K562 (cell line): ENCODE measurements around the gene PAXIP1. TPM values are rescaled to one million over a fixed set of nuclear protein-coding genes. Genes with fewer than 3 reads are reported as not detected.

ENCODE experiments used
- ATAC-seq: fragments of 200-7000 bp; cut with Tn5 transposase; 3 replicates; pipeline ENCODE4 v1.9.1; 2020; ENCODE audit warnings: moderate library complexity
- BruUV-seq: library from RNA; stranded (reverse); fragments of 400-500 nt; replicated peaks from 2 replicates; lab custom pipeline; 2021; lab: Mats Ljungman, UMichigan
- CTCF ChIA-PET: fragments of 300-600 bp; formaldehyde crosslinking; extraction: SDS; loops from one replicate; lab custom pipeline; 2021; ENCODE audit warnings: low intra/inter-chr PET ratio; lab: Yijun Ruan, JAX
- POLR2A ChIA-PET: fragments of 300-600, 350-650 bp; sonication (Branson Sonifier 250); formaldehyde crosslinking; extraction: SDS; loops from one replicate; lab custom pipeline; 2021; ENCODE audit warnings: antibody characterized with exemption, inconsistent platforms; lab: Yijun Ruan, JAX
- DNase-seq, 4 experiments: peaks; one replicate each; pipeline versions ENCODE4 v3.0.0 to v3.0.0-alpha.2; 2011 to 2018; ENCODE audit warnings: low spot score in 3 of 4, mixed read lengths in 3 of 4; ENCODE audit errors: extremely low read depth in 1 of 4
- FAIRE-seq: peaks from 2 replicates; lab custom pipeline; 2011; peaks lifted over from hg19 to GRCh38; lab: Jason Lieb, UNC
- H2AFZ ChIP-seq: 2 replicates; pipeline ENCODE4 v1.6.0; 2011; ENCODE audit warnings: low read depth, low read length, control low read depth, inconsistent platforms
- H3K27ac ChIP-seq: fragments of 200-600 bp; 3 replicates; pipeline ENCODE4 v1.8.0; 2011; ENCODE audit warnings: low read depth, mild to moderate bottlenecking, control low read depth, inconsistent platforms, low read length, moderate library complexity, mixed read lengths; ENCODE audit errors: extremely low read depth
- H3K27me3 ChIP-seq, 2 experiments: fragments of 300-600 bp in 1 of 2; 2 replicates in 1 of 2; 3 replicates in 1 of 2; pipeline versions ENCODE4 v1.6.0 to v1.8.0; 2011; ENCODE audit warnings: inconsistent platforms in 2 of 2, low read length in 2 of 2, mild to moderate bottlenecking in 1 of 2, mixed read lengths in 1 of 2, moderate library complexity in 1 of 2; ENCODE audit not compliant: control insufficient read depth in 2 of 2, insufficient read depth in 2 of 2
- H3K36me3 ChIP-seq: fragments of 300-600 bp; 3 replicates; pipeline ENCODE4 v1.8.0; 2011; ENCODE audit warnings: mild to moderate bottlenecking, low read length, inconsistent platforms; ENCODE audit not compliant: control insufficient read depth, insufficient read depth
- H3K4me1 ChIP-seq, 2 experiments: fragments of 200-600 bp in 1 of 2; replicated peaks in 1 of 2; 2 replicates in 1 of 2; 3 replicates in 1 of 2; pipeline versions ENCODE4 v1.5.1 to v1.8.0; 2011; ENCODE audit warnings: inconsistent platforms in 2 of 2, low read length in 2 of 2, mild to moderate bottlenecking in 1 of 2, mixed read lengths in 1 of 2, moderate library complexity in 1 of 2; ENCODE audit not compliant: control insufficient read depth in 2 of 2, insufficient read depth in 2 of 2
- H3K4me2 ChIP-seq: 2 replicates; pipeline ENCODE4 v1.6.1; 2011; ENCODE audit warnings: low read length, control low read depth, inconsistent platforms, mixed read lengths; ENCODE audit not compliant: insufficient read depth
- H3K4me3 ChIP-seq: fragments of 200-600 bp; sonication (generic), shearing (Covaris generic); 2 replicates; pipeline ENCODE4 v1.5.1; 2016; ENCODE audit warnings: control low read depth, inconsistent platforms
- H3K79me2 ChIP-seq: fragments of 200-600 bp; 3 replicates; pipeline ENCODE4 v1.8.0; 2011; ENCODE audit warnings: low read length, inconsistent platforms; ENCODE audit not compliant: control insufficient read depth, insufficient read depth
- H3K9ac ChIP-seq, 2 experiments: 2 replicates each; pipeline versions ENCODE4 v1.6.0 to v1.6.1; 2011; ENCODE audit warnings: low read depth in 2 of 2, low read length in 2 of 2, control low read depth in 1 of 2, inconsistent platforms in 1 of 2, mild to moderate bottlenecking in 1 of 2, mixed read lengths in 1 of 2; ENCODE audit not compliant: insufficient read depth in 1 of 2
- H3K9me1 ChIP-seq: one replicate; pipeline ENCODE4 v1.6.0; 2011; ENCODE audit warnings: inconsistent platforms, mild to moderate bottlenecking, low read length, moderate library complexity; ENCODE audit not compliant: control insufficient read depth, insufficient read depth
- H3K9me3 ChIP-seq: replicated peaks from 2 replicates; pipeline ENCODE4 v1.5.1; 2011; ENCODE audit warnings: low read depth, low read length, inconsistent platforms; ENCODE audit not compliant: control insufficient read depth, insufficient read depth
- H4K20me1 ChIP-seq: replicated peaks from 2 replicates; pipeline ENCODE4 v1.6.1; 2011; ENCODE audit warnings: low read length, inconsistent platforms, mixed read lengths; ENCODE audit not compliant: control insufficient read depth, insufficient read depth
- CAMTA2 ChIP-seq: fragments of 250-450 bp; sonication (Bioruptor Pico); conservative IDR thresholded peaks from 2 replicates; pipeline ENCODE4 v1.5.1; 2022
- CEBPB ChIP-seq: fragments of 450-650 bp; IDR thresholded peaks from 2 replicates; pipeline ENCODE4 v1.6.1; 2016; ENCODE audit warnings: missing genetic modification characterization, missing compliant biosample characterization
- CEBPG ChIP-seq, 3 experiments: fragments of 200-800 bp in 1 of 3; sonication (Bioruptor generic) in 1 of 3; sonication (generic) in 1 of 3; formaldehyde crosslinking in 1 of 3; IDR thresholded peaks in 2 of 3; conservative IDR thresholded peaks in 1 of 3; 2 replicates each; pipeline versions ENCODE4 v1.6.1 to v1.8.0; 2016 to 2022; ENCODE audit warnings: missing compliant biosample characterization in 2 of 3, missing genetic modification characterization in 2 of 3, mild to moderate bottlenecking in 1 of 3, missing genetic modification reagents in 1 of 3
- ESRRA ChIP-seq: fragments of 450-650 bp; IDR thresholded peaks from 2 replicates; pipeline ENCODE4 v1.6.1; 2014; ENCODE audit warnings: low read depth, mild to moderate bottlenecking, moderate library complexity, borderline replicate concordance
- FOS ChIP-seq: IDR thresholded peaks from 3 replicates; pipeline ENCODE4 v1.6.1; 2011; ENCODE audit not compliant: insufficient read length; ENCODE audit errors: extremely low read depth
- GABPB2 ChIP-seq: fragments of 250-450 bp; sonication (Bioruptor Pico); conservative IDR thresholded peaks from 2 replicates; pipeline ENCODE4 v1.5.1; 2021; ENCODE audit warnings: mild to moderate bottlenecking
- HINFP ChIP-seq: fragments of 450-650 bp; conservative IDR thresholded peaks from 2 replicates; pipeline ENCODE4 v1.6.1; 2016; ENCODE audit warnings: missing genetic modification characterization, low read depth, mild to moderate bottlenecking, control low read depth, missing compliant biosample characterization
- HNRNPK ChIP-seq: fragments of 200-400 bp; formaldehyde crosslinking; IDR thresholded peaks from one replicate; pipeline ENCODE4 v1.6.1; 2018; ENCODE audit warnings: mild to moderate bottlenecking, low read depth, low read length; ENCODE audit not compliant: poor library complexity, severe bottlenecking
- NFIX ChIP-seq: fragments of 250-450 bp; sonication (Bioruptor Pico); IDR thresholded peaks from 2 replicates; pipeline ENCODE4 v1.4.0; 2020; ENCODE audit warnings: low read depth, mild to moderate bottlenecking, moderate library complexity
- RB1 ChIP-seq: fragments of 450-650 bp; IDR thresholded peaks from 2 replicates; pipeline ENCODE4 v1.6.1; 2017; ENCODE audit warnings: low read depth, mild to moderate bottlenecking
- RCOR1 ChIP-seq, 2 experiments: IDR thresholded peaks; 2 replicates each; pipeline ENCODE4 v1.6.1; 2012; ENCODE audit warnings: low read depth in 2 of 2, low read length in 2 of 2, borderline replicate concordance in 1 of 2, improper control_type of control experiment in 1 of 2
- ZBED1 ChIP-seq: IDR thresholded peaks from 2 replicates; pipeline ENCODE4 v1.6.1; 2014
- ZNF444 ChIP-seq: fragments of 250-450 bp; sonication (Bioruptor Pico); IDR thresholded peaks from 2 replicates; pipeline ENCODE4 v1.4.0; 2020; ENCODE audit warnings: mild to moderate bottlenecking, moderate library complexity
- ZNF699 ChIP-seq: fragments of 250-450 bp; sonication (Bioruptor Pico); IDR thresholded peaks from 2 replicates; pipeline ENCODE4 v1.8.0; 2021; ENCODE audit warnings: mild to moderate bottlenecking, moderate library complexity; ENCODE audit not compliant: insufficient replicate concordance
- WGBS: fragments of 100-300 bp; shearing (Covaris generic); methylation state at CpG from one replicate; pipeline ENCODE4 v1.1.6; 2016; ENCODE audit warnings: low coverage, mixed read lengths; ENCODE audit not compliant: insufficient coverage; ENCODE audit errors: missing lambda C conversion rate; 5-methylcytosine and 5-hydroxymethylcytosine counted together
- in situ Hi-C: fragments of 300-500 bp; cut with MboI; formaldehyde crosslinking; loops from 4 replicates; pipeline ENCODE4 v1.15.0; 2018; ENCODE audit warnings: inconsistent platforms, mixed read lengths
- intact Hi-C: fragments of 100-400 bp; cut with micrococcal nuclease; formaldehyde crosslinking; loops from 2 replicates; pipeline ENCODE4 v1.14.2; 2022
- polyA plus RNA-seq, 8 experiments: library from polyadenylated mRNA; depleted of rRNA in 4 of 8; stranded (reverse) in 5 of 8; unstranded in 3 of 8; fragments of >200 nt; fragmentation: Nextera tagmentation in 2 of 8; fragmentation: Illumina TruSeq in 1 of 8; extraction: Ambion mirVana in 2 of 8; extraction: Trizol in 1 of 8; gene quantifications; 2 replicates each; pipeline versions ENCODE4 v1.2.1 to v1.2.3, GENCODE V29; 2011 to 2014; ENCODE audit warnings: inconsistent platforms in 1 of 8, missing spikeins in 1 of 8
- total RNA-seq, 7 experiments: library from RNA; depleted of rRNA in 6 of 7; stranded (reverse); fragments of >200 nt in 6 of 7; fragmentation: Illumina TruSeq in 2 of 7; extraction: Trizol in 2 of 7; gene quantifications; 2 replicates each; pipeline versions ENCODE4 v1.2.1 to v1.2.3, GENCODE V29; 2011 to 2021; ENCODE audit warnings: low replicate concordance in 1 of 7
- TF ChIP-seq, protein P1 (sequence below): fragments of 450-650 bp; formaldehyde crosslinking; IDR thresholded peaks from 2 replicates; pipeline ENCODE4 v1.4.0; 2022; ENCODE audit warnings: missing genetic modification characterization
- TF ChIP-seq, protein P2 (sequence below), 2 experiments: fragments of 200-800 bp in 1 of 2; sonication (Bioruptor generic) in 1 of 2; sonication (generic) in 1 of 2; formaldehyde crosslinking in 1 of 2; IDR thresholded peaks in 1 of 2; conservative IDR thresholded peaks in 1 of 2; 2 replicates each; pipeline versions ENCODE4 v1.5.0 to v1.6.1; 2016 to 2020; ENCODE audit warnings: missing compliant biosample characterization in 1 of 2, missing genetic modification characterization in 1 of 2, missing genetic modification reagents in 1 of 2

PAXIP1 gene
- total and polyA plus RNA-seq, 9 of the 15 experiments (the other 6 are each of a cell fraction or from before 2014, with no cell fraction given), result 9.7 to 37.9 (median 28.4) TPM

GRCh38 chr7:154986200-154986945, 16.6 kb downstream of the PAXIP1 start:
- Histone ChIP-seq H3K4me3 (no peak overlapping the region), H4K20me1 (0 out of 2 replicates have a peak, but pooled peaks cover 3% of the 10 kb centered on the region), H3K9me1 (peaks cover 4% of the 10 kb centered on the region), H3K79me2 (peaks cover 3% of the 10 kb centered on the region; the same call in 1 of the 3 replicates), H2AFZ (no peak overlapping the region), H3K4me1 (no peaks in the 10 kb centered on the region), H3K9ac (no peak overlapping the region), H3K36me3 (peaks cover 73% of the 10 kb centered on the region), H3K4me2 (no peak overlapping the region), H3K9me3 (no peaks in the 10 kb centered on the region), H3K27me3 (no peaks in the 10 kb centered on the region), H3K27ac (no peak overlapping the region)
- BruUV-seq, result no TSS peak
- POLR2A ChIA-PET, result interaction anchor here (0.6 to 1.5 kb wide), 7 partner anchors 8 to 607 kb away, joined by 3 to 5 read pairs (median 3); no protein-coding TSS in a partner anchor
- CTCF ChIA-PET, result no interaction called here
- ATAC-seq (peak; percentile 38; the same call in 2 of the 3 replicates), DNase-seq (no peak), FAIRE-seq (no peak)
- in situ Hi-C loops, result no loop called here
- intact Hi-C loops, result no loop called here
- 96% methylated on average over 6 of the region's 6 CpGs for WGBS
- TF ChIP-seq HNRNPK (no peak), RB1 (no peak), CEBPB (tag) (0 out of 2 replicates have a peak, but pooled peaks have one; percentile 19), ESRRA (no peak), ZNF444 (no peak), CAMTA2 (CRISPR knock-in tag) (no peak), RCOR1 (IDR thresholded peaks at IDR 0.05; ENCODE audit: borderline replicate concordance in 1 of 2, low read depth in 2 of 2, low read length in 2 of 2) (no peak), ZNF699 (no peak), GABPB2 (CRISPR knock-in tag) (no peak), ZBED1 (no peak), NFIX (CRISPR knock-in tag) (no peak), FOS (no peak), HINFP (tag) (no peak), CEBPG (CRISPR knock-in tag; IDR thresholded peaks at IDR 0.05) (no peak), CEBPG (tag; conservative IDR thresholded peaks at IDR 0.05 in 1 of 2, IDR thresholded peaks at IDR 0.05 in 1 of 2) (peak in 1 of 2 experiments; percentile 7; a peak in 1 of 4 replicates)
- TF ChIP-seq, protein P1, sequence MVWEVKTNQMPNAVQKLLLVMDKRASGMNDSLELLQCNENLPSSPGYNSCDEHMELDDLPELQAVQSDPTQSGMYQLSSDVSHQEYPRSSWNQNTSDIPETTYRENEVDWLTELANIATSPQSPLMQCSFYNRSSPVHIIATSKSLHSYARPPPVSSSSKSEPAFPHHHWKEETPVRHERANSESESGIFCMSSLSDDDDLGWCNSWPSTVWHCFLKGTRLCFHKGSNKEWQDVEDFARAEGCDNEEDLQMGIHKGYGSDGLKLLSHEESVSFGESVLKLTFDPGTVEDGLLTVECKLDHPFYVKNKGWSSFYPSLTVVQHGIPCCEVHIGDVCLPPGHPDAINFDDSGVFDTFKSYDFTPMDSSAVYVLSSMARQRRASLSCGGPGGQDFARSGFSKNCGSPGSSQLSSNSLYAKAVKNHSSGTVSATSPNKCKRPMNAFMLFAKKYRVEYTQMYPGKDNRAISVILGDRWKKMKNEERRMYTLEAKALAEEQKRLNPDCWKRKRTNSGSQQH (CRISPR knock-in tag), result no peak
- TF ChIP-seq, protein P2, sequence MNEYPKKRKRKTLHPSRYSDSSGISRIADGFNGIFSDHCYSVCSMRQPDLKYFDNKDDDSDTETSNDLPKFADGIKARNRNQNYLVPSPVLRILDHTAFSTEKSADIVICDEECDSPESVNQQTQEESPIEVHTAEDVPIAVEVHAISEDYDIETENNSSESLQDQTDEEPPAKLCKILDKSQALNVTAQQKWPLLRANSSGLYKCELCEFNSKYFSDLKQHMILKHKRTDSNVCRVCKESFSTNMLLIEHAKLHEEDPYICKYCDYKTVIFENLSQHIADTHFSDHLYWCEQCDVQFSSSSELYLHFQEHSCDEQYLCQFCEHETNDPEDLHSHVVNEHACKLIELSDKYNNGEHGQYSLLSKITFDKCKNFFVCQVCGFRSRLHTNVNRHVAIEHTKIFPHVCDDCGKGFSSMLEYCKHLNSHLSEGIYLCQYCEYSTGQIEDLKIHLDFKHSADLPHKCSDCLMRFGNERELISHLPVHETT (CRISPR knock-in tag; conservative IDR thresholded peaks at IDR 0.05 in 1 of 2, IDR thresholded peaks at IDR 0.05 in 1 of 2), result no peak
